HuH-7.5 (cell line): ENCODE measurements around the gene NCF4.

Experiments
- DNase-seq: peaks from one replicate; pipeline ENCODE4 v3.0.0; 2011; ENCODE audit warnings: low spot score

NCF4 gene

DNA sequence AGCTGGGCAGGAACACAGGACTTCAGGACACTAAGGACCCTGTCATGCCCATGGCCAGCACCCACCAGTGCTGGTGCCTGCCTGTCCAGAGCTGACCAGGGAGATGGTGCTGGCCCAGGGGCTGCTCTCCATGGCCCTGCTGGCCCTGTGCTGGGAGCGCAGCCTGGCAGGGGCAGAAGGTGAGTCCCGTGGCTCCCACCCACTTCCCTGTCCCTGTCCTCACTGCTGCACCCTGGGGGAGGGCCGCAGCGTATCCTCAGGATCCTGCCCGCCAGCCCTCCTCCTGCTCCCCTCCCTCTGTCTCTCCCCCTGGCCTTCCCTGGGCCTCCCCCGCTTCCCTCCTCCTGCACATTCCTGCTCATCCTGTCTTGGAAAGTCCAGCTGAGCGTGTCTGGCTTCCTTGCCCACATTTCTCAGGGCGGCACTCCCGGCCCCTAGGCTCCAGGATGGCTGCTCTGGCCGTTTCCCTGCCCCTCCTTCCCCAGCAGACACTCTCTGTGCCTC is 61.4 kb downstream of the NCF4 start:
- DNase-seq, result no peak

DNA sequence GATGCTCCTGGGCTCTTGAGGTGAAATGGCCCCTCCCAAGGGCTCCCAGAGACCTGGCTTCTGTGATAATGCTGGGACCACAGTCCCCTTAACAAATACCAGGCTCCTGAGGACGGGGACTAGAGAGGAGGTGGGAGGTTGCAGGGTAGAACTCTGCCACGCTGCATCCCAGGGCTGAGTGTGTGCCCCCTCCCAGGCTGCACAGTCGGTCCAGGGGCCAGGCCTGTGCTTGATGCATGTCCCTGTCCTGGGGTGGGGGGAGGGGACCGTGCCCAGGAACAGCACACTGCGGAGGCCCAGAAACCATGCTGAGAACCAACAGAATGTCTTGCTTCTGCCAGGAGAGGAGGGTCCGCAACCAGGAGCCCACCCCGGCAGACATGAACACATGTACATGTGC is 61.9 kb downstream of the NCF4 start:
- DNase-seq, result no peak

GRCh38 chr22:36923131-36923788 is 62.5 kb downstream of the NCF4 start:
- DNase-seq, result no peak

DNA sequence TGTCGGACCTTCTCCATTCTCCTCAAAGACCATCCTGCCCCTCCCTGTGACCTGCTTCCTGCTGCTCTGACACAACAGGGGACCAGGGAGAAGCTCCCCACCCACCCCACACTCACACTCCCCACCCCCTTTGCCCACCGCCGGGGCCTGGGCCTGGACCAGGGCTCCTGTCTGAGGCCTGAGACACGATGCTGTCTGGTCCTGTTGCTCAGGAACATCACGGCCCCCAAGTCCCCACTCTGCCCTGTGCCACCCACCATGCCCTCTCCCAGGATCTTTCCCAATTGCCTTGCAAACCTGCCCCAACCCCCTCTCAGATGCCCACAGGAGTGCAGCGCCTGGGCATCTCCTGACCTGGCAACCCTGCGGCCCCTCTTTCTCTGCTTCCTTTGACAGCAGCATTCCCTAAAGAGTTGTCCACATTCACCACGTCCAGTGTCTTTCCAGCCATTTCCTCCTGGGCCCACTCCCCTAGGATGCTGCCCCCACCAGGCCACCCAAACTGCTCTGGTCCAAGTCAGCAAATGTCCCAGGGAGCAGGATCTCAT is 63.4 kb downstream of the NCF4 start:
- no peak for DNase-seq

DNA sequence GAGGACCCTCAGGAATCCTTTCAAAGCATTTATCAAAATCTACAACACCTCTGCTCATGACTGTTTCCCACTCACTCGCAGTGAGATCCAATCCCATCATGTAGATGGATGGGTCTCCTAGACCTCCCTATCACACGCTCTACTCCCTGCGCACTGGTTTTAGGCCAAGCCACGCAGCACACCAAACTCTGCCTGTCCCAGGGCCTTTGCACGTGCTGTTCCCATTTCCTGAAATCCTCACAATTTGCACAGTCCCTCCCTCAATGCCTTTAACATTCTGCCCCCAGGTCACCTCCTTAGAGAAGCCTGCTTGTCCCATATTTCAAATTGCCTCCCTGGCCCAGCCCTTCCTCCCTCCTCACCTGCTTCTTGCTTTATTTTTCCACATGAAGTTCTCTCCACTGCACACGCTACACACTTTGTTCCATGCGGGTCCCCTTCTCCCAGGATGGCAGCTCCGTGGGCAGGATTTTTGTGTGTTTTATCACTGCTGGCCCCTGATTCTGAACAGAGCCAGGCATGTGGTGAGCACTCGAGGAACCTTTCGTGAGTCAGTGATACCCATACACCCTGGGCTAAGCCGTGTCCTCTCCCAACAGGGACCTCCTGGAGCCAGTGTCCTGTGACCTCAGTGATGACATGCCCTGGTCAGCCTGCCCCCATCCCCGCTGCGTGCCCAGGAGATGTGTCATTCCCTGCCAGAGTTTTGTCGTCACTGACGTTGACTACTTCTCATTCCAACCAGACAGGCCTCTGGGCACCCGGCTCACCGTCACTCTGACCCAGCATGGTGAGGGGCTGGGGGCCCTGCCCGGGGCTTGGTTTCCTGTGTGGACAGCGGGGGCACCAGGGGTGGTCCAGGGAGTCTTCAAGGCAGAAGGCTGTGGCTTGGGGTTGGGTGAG is 64.8 kb downstream of the NCF4 start:
- no peak for DNase-seq

DNA sequence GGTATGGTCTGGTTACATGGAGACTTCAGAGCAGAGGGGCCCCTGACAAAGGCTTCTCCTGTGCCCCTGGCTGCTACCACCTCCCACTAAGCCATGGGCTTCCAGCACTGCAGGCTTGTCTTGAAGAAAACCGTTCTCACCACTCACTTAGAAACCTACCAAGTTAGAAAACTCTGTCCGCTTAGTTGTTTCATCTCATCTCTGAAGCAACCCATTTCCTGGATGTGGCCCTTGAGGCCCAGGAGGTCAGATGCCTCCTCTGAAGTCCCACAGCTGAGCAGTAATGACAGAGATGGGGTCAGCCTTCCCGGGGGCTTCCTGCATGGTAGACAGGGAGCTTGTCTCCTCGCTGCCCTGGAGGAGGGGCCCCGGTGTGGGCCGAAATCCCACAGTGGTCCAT is 65.5 kb downstream of the NCF4 start:
- DNase-seq, result no peak

DNA sequence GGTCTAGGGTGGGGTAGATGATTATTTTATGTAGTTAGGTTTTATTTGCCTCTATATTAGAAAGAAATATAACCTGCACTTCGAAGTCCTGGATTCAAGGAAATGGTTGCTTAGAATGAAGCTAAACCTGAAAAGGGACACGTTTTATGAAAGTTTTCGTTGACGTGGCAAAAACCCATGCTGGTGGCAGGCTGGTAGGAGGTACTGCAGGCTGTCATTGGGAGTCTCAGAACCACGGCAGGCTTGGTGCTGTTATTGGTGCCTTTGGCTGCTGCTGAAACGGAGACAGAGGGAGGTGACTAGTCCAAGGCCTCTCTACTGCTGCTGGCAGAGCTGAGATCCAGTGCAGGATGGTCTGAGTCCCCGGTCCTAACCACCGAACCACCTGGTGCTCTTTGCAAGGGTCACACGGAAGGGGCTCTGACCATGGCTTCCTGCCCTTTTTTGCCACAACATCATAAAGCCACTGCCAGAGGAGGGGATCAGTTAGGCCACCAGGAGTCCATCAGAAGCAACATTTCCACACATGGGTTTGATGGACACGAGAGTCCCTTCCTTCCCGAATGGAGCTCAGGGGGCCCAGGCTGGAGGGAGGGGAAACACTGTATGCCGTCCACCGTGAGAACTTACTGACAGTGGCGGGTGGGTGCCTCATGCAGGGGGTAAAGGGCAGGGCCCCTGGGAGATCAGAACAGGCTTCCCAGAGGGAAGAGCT is 66.1 kb downstream of the NCF4 start:
- DNase-seq, result no peak
